Kidney (tissue), 14 donors: ENCODE data around the gene AMOT. TPM values are rescaled to one million over a fixed set of nuclear protein-coding genes. Genes with fewer than 3 reads are reported as not detected.

Experiments
- DNase-seq, 5 donors: peaks; one replicate each; pipeline ENCODE4 v3.0.0-alpha.2; 2013 to 2020
- FAIRE-seq: peaks from 2 replicates; lab custom pipeline; 2012; peaks lifted over from hg19 to GRCh38; lab: Jason Lieb, UNC
- H3K27ac ChIP-seq, 2 donors: one replicate each; pipeline ENCODE4 v1.7.0; 2013; ENCODE audit warnings: low read depth in 2 of 2, low read length in 2 of 2, inconsistent platforms in 1 of 2
- H3K27me3 ChIP-seq: one replicate; pipeline ENCODE4 v1.7.1; 2013; ENCODE audit warnings: low read length, inconsistent platforms; ENCODE audit not compliant: control insufficient read depth, insufficient read depth
- H3K36me3 ChIP-seq, 3 donors: one replicate each; pipeline versions ENCODE4 v1.7.0 to v1.7.1; 2013; ENCODE audit warnings: low read length in 3 of 3, control low read depth in 1 of 3, inconsistent platforms in 1 of 3; ENCODE audit not compliant: insufficient read depth in 3 of 3, control insufficient read depth in 2 of 3
- H3K4me1 ChIP-seq, 3 donors: one replicate each; pipeline versions ENCODE4 v1.7.0 to v1.7.1; 2013; ENCODE audit warnings: low read length in 3 of 3, inconsistent platforms in 1 of 3, low read depth in 1 of 3; ENCODE audit not compliant: control insufficient read depth in 2 of 3, insufficient read depth in 2 of 3
- H3K4me3 ChIP-seq, 3 donors: one replicate each; pipeline versions ENCODE4 v1.7.0 to v1.8.1; 2013; ENCODE audit warnings: low read length in 3 of 3, control low read depth in 1 of 3, inconsistent platforms in 1 of 3
- H3K9ac ChIP-seq, 3 donors: one replicate each; pipeline versions ENCODE4 v1.7.0 to v1.7.1; 2013; ENCODE audit warnings: low read length in 3 of 3, control low read depth in 1 of 3, inconsistent platforms in 1 of 3
- H3K9me3 ChIP-seq, 3 donors: one replicate each; pipeline versions ENCODE4 v1.7.0 to v1.7.1; 2013; ENCODE audit warnings: low read length in 3 of 3, control low read depth in 1 of 3, inconsistent platforms in 1 of 3; ENCODE audit not compliant: control insufficient read depth in 2 of 3, insufficient read depth in 1 of 3
- intact Hi-C: fragments of 100-400 bp; cut with DNase I; formaldehyde crosslinking; loops from one replicate; pipeline ENCODE4 v1.11.1; 2022
- polyA plus RNA-seq: library from polyadenylated mRNA; stranded (reverse); fragments of 350-450 nt; fragmentation: Illumina TruSeq; extraction: RNeasy Lipid Tissue Mini Kit (QIAGEN cat#74804); gene quantifications from one replicate; pipeline ENCODE4 v1.2.3, GENCODE V29; 2014; ENCODE audit warnings: low read depth, low replicate concordance; ENCODE audit not compliant: insufficient read depth
- total RNA-seq: library from RNA; stranded (reverse); fragmentation: NEBNext Ultra II Directional; extraction: Animal tissue kit (Norgen Biotek cat#: 25700); gene quantifications from one replicate; pipeline ENCODE4 v1.2.1, GENCODE V29; 2021
- TF ChIP-seq, protein P1 (sequence below): IDR thresholded peaks from 3 replicates; pipeline ENCODE4 v1.5.1; 2012; ENCODE audit warnings: mild to moderate bottlenecking, moderate library complexity, borderline replicate concordance; ENCODE audit not compliant: insufficient read depth; ENCODE audit errors: extremely low read depth
- donor health status: control.
- donor health status: control.
- donor health status: control.
- donor health status: control.
- donor health status: control.
- donor health status: DM: yes; HTN: yes; CAD: no.
- donor health status: Normal renal cell carcinoma (clear cell type).

The AMOT gene
- total and polyA plus RNA-seq, 2 donors from 2014 or later = 5.5 to 35.1 TPM

DNA sequence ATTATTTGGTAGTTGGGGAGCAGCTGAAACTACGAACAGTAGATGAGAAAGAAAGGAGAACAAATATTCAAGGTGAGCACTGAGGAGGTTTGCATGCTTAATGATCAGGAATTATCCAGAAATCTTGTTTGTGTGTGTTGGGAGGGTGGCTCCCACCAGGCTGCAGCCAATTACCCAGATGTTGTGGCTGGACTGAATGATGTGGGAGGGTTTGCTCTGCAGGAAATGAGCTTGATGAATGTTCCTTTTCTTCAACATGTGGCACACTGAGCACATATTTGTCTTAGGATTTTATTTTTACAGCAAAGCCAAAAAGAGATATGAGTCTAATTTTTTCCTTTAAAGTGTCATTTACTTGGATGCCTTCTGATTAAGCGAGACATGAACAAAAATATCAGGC lies 48.3 kb upstream of the AMOT start:
- Histone ChIP-seq H3K36me3 (no peaks in the 10 kb centered on the region), H3K9ac (no peak overlapping the region), H3K4me3 (no peak overlapping the region), H3K27ac (no peak overlapping the region), H3K4me1 (no peaks in the 10 kb centered on the region), H3K27me3 (no peaks in the 10 kb centered on the region), H3K9me3 (no peaks in the 10 kb centered on the region)
- TF ChIP-seq, protein P1, sequence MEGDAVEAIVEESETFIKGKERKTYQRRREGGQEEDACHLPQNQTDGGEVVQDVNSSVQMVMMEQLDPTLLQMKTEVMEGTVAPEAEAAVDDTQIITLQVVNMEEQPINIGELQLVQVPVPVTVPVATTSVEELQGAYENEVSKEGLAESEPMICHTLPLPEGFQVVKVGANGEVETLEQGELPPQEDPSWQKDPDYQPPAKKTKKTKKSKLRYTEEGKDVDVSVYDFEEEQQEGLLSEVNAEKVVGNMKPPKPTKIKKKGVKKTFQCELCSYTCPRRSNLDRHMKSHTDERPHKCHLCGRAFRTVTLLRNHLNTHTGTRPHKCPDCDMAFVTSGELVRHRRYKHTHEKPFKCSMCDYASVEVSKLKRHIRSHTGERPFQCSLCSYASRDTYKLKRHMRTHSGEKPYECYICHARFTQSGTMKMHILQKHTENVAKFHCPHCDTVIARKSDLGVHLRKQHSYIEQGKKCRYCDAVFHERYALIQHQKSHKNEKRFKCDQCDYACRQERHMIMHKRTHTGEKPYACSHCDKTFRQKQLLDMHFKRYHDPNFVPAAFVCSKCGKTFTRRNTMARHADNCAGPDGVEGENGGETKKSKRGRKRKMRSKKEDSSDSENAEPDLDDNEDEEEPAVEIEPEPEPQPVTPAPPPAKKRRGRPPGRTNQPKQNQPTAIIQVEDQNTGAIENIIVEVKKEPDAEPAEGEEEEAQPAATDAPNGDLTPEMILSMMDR = no peak
- FAIRE-seq (no peak), DNase-seq (peak in 2 of 5 donors; percentile 39 to 43)
- intact Hi-C loops = no loop called here

DNA sequence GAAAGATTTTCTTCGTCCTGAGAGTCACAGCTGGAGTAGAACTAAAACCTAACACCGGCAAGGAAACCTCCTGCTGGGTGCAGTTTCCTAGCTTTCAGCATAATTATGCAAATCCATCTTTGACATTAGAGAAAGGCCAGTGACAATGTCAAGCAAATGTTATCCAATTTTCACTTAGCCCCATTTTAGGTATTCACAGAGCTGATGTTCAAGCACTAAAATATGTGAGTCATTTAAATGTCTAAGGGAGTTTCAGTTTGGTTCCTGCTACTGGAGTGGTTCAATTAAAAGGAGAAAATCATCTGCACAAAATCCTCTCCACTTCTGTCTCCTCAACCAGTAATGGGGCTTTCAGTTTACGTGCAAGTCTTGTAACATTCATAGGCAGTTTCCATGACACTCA lies 37.1 kb upstream of the AMOT start:
- Histone ChIP-seq H3K9me3 (no peaks in the 10 kb centered on the region), H3K27me3 (no peaks in the 10 kb centered on the region), H3K4me3 (no peak overlapping the region), H3K27ac (no peak overlapping the region), H3K4me1 (no peaks in the 10 kb centered on the region), H3K36me3 (no peaks in the 10 kb centered on the region), H3K9ac (no peak overlapping the region)
- intact Hi-C loops = no loop called here
- DNase-seq (no peak), FAIRE-seq (no peak)
- TF ChIP-seq, protein P1 = no peak

DNA sequence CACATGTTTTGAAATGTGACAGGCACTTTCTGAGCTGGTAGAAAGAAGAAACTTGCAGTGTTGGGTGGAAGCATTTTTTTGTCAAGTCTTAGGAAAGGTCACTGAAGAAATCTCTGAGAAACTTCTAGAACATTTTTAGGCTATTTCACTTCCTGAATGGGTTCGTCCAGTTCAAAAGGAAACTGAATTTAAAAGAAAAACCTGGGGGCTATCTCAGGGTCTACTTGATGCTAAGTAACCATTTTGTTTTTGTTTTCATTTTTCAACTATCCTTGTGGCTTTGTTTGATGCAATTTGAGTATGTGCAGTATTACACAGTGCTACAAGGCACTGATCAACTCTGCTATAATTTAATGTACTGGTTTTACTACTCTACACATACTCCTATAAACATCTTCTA lies 34.0 kb upstream of the AMOT start:
- no peak overlapping the region for H3K9ac ChIP-seq

More for the DNA sequence above, 34.0 kb upstream of the AMOT start:
- TF ChIP-seq, protein P1 = no peak
- H3K27me3 ChIP-seq = no peaks in the 10 kb centered on the region
- H3K9me3 ChIP-seq = no peaks in the 10 kb centered on the region
- intact Hi-C loops = no loop called here
- H3K36me3 ChIP-seq = no peaks in the 10 kb centered on the region
- no peak for FAIRE-seq
- no peak overlapping the region for H3K4me3 ChIP-seq
- H3K27ac ChIP-seq = no peak overlapping the region
- no peak for DNase-seq
- H3K4me1 ChIP-seq = no peaks in the 10 kb centered on the region
